A673 (cell line): ENCODE measurements around the gene FXYD7. TPM values are rescaled to one million over a fixed set of nuclear protein-coding genes. Genes with fewer than 3 reads are reported as not detected.

Experiments used
- BruUV-seq: library from RNA; stranded (reverse); fragments of 400-500 nt; replicated peaks from 2 replicates; lab custom pipeline; 2021; lab: Mats Ljungman, UMichigan
- CTCF ChIA-PET: fragments of 300-600 bp; sonication (Branson Sonifier 250); formaldehyde crosslinking; loops from one replicate; lab custom pipeline; 2022; ENCODE audit warnings: antibody characterized with exemption; lab: Charles Lee
- POLR2A ChIA-PET: fragments of 300-600 bp; sonication (Branson Sonifier 250); formaldehyde crosslinking; loops from one replicate; lab custom pipeline; 2022; ENCODE audit warnings: antibody characterized with exemption; ENCODE audit not compliant: low non-redundant PET; lab: Charles Lee
- DNase-seq: peaks from one replicate; pipeline ENCODE4 v3.0.0-alpha.2; 2015; ENCODE audit warnings: low spot score
- H3K27ac ChIP-seq: fragments of 200-600 bp; sonication (generic); 2 replicates; pipeline ENCODE4 v1.5.1; 2016; ENCODE audit warnings: mixed run types, low read depth, mild to moderate bottlenecking, mixed read lengths, antibody characterized with exemption, low read length; ENCODE audit not compliant: poor library complexity, severe bottlenecking
- H3K27me3 ChIP-seq: fragments of 200-600 bp; sonication (generic); replicated peaks from 2 replicates; pipeline ENCODE4 v1.6.1; 2017; ENCODE audit warnings: mixed run types, low read depth, mild to moderate bottlenecking, mixed read lengths, antibody characterized with exemption, low read length; ENCODE audit not compliant: insufficient read depth, poor library complexity
- H3K36me3 ChIP-seq: fragments of 200-600 bp; sonication (generic); 2 replicates; pipeline ENCODE4 v1.6.1; 2016; ENCODE audit warnings: mixed run types, mild to moderate bottlenecking, mixed read lengths, antibody characterized with exemption, low read length; ENCODE audit not compliant: insufficient read depth, poor library complexity, severe bottlenecking
- H3K4me1 ChIP-seq: fragments of 200-600 bp; sonication (generic); 2 replicates; pipeline ENCODE4 v1.6.1; 2017; ENCODE audit warnings: mixed run types, mild to moderate bottlenecking, mixed read lengths, antibody characterized with exemption, low read length; ENCODE audit not compliant: insufficient read depth, poor library complexity, severe bottlenecking
- H3K4me3 ChIP-seq: fragments of 200-600 bp; sonication (generic); 2 replicates; pipeline ENCODE4 v1.5.1; 2016; ENCODE audit warnings: low read depth, mixed run types, mild to moderate bottlenecking, mixed read lengths, low read length; ENCODE audit not compliant: poor library complexity, severe bottlenecking
- H3K9me3 ChIP-seq: fragments of 200-600 bp; sonication (generic); 2 replicates; pipeline ENCODE4 v1.6.1; 2016; ENCODE audit warnings: mixed run types, low read depth, mild to moderate bottlenecking, mixed read lengths, antibody characterized with exemption, low read length; ENCODE audit not compliant: poor library complexity, severe bottlenecking
- CTCF ChIP-seq: fragments of 300-800, 200-600 bp; sonication (generic); conservative IDR thresholded peaks from 2 replicates; pipeline ENCODE4 v1.5.1; 2017; ENCODE audit warnings: low read depth, mild to moderate bottlenecking, antibody characterized with exemption, low read length, moderate library complexity, mixed read lengths
- EZH2 ChIP-seq: fragments of 200-600 bp; sonication (generic); IDR thresholded peaks from 2 replicates; pipeline ENCODE4 v1.6.1; 2017; ENCODE audit warnings: borderline replicate concordance, low read depth, mild to moderate bottlenecking, mixed read lengths, antibody characterized with exemption, low read length; ENCODE audit not compliant: poor library complexity, severe bottlenecking
- intact Hi-C: fragments of 100-400 bp; cut with micrococcal nuclease; formaldehyde crosslinking; loops from one replicate; pipeline ENCODE4 v1.10.0; 2022; ENCODE audit not compliant: unreplicated experiment
- total RNA-seq: library from RNA; stranded (reverse); gene quantifications from 2 replicates; pipeline ENCODE4 v1.2.3, GENCODE V29; 2021

The FXYD7 gene
- total RNA-seq, 1 experiment from 2014 or later = 0.56 TPM

- ChIA-PET CTCF (no interaction called here), POLR2A (no interaction called here)
- intact Hi-C loops = no loop called here
- H3K27ac ChIP-seq = no peak overlapping the region
- no peak for TF ChIP-seq CTCF
- TF ChIP-seq EZH2 = no peak
- DNase-seq = no peak
- H3K4me3 ChIP-seq = no peak overlapping the region
- peaks cover 3% of the 10 kb centered on the region for H3K27me3 ChIP-seq
- no peaks in the 10 kb centered on the region for H3K9me3 ChIP-seq
- no TSS peak for BruUV-seq
- peaks cover 27% of the 10 kb centered on the region for H3K4me1 ChIP-seq
- H3K36me3 ChIP-seq = no peaks in the 10 kb centered on the region
Measured at GRCh38 chr19:35144259-35144599, 1.2 kb downstream of the FXYD7 start.

GRCh38 chr19:35144600-35145436 is 1.8 kb downstream of the FXYD7 start:
- POLR2A ChIA-PET = no interaction called here
- Histone ChIP-seq H3K4me1 (peaks cover 27% of the 10 kb centered on the region), H3K4me3 (no peak overlapping the region), H3K36me3 (no peaks in the 10 kb centered on the region), H3K27me3 (peaks cover 3% of the 10 kb centered on the region), H3K9me3 (no peaks in the 10 kb centered on the region), H3K27ac (no peak overlapping the region)
- no peak for TF ChIP-seq EZH2
- TF ChIP-seq CTCF = no peak
- intact Hi-C loops = no loop called here
- peak; percentile 41 for DNase-seq
- no TSS peak for BruUV-seq
- CTCF ChIA-PET = no interaction called here

GRCh38 chr19:35146746-35147459 is 3.8 kb downstream of the FXYD7 start:
- intact Hi-C loops = no loop called here
- no peaks in the 10 kb centered on the region for H3K36me3 ChIP-seq
- no peaks in the 10 kb centered on the region for H3K9me3 ChIP-seq
- DNase-seq = no peak
- peaks cover 3% of the 10 kb centered on the region for H3K27me3 ChIP-seq
- ChIA-PET POLR2A (no interaction called here), CTCF (no interaction called here)
- no peak overlapping the region for H3K4me3 ChIP-seq
- H3K27ac ChIP-seq = no peak overlapping the region
- H3K4me1 ChIP-seq = peaks cover 21% of the 10 kb centered on the region
- no peak for TF ChIP-seq CTCF
- no peak for TF ChIP-seq EZH2
- BruUV-seq = no TSS peak
